Adrenal gland (tissue), 12 donors: ENCODE measurements around the gene COL16A1. TPM values are rescaled to one million over a fixed set of nuclear protein-coding genes. Genes with fewer than 3 reads are reported as not detected.

Experiments
- DNase-seq, 7 donors: peaks; one replicate each; pipeline ENCODE4 v3.0.0-alpha.2; 2019 to 2020
- H3K27ac ChIP-seq, 5 donors: fragments of 200-600 bp; sonication (generic) in 4 of 5; 1 replicate in 3 of 5; 2 replicates in 2 of 5; pipeline versions ENCODE4 v1.5.1 to v1.8.0; 2016 to 2020; ENCODE audit warnings: mild to moderate bottlenecking in 1 of 5
- H3K27me3 ChIP-seq: fragments of 200-600 bp; 2 replicates; pipeline ENCODE4 v1.8.0; 2021
- H3K36me3 ChIP-seq, 2 donors: fragments of 200-600 bp; replicated peaks in 1 of 2; 1 replicate in 1 of 2; 2 replicates in 1 of 2; pipeline versions ENCODE4 v1.5.1 to v1.8.0; 2018 to 2022
- H3K4me1 ChIP-seq, 2 donors: fragments of 200-600 bp; replicated peaks in 1 of 2; 1 replicate in 1 of 2; 2 replicates in 1 of 2; pipeline versions ENCODE4 v1.5.1 to v1.8.0; 2018 to 2021
- H3K4me3 ChIP-seq, 4 donors: fragments of 200-600 bp; sonication (generic) in 3 of 4; one replicate each; pipeline ENCODE4 v1.5.1; 2016 to 2018
- H3K9me3 ChIP-seq, 3 donors: fragments of 200-600 bp; sonication (generic) in 1 of 3; replicated peaks in 1 of 3; 1 replicate in 2 of 3; 2 replicates in 1 of 3; pipeline versions ENCODE4 v1.5.1 to v1.8.0; 2016 to 2021
- CTCF ChIP-seq, 6 experiments: fragments of 450-650 bp in 4 of 6; fragments of 200-600 bp in 2 of 6; sonication (generic) in 1 of 6; IDR thresholded peaks; 1 replicate in 5 of 6; 2 replicates in 1 of 6; pipeline versions ENCODE4 v1.5.1 to v1.8.0; 2016 to 2021; ENCODE audit warnings: antibody characterized with exemption in 6 of 6, mild to moderate bottlenecking in 2 of 6, moderate library complexity in 1 of 6
- POLR2A ChIP-seq, 2 donors: fragments of 450-650 bp; IDR thresholded peaks; one replicate each; pipeline ENCODE4 v1.6.1; 2017; ENCODE audit warnings: antibody characterized with exemption in 2 of 2, mild to moderate bottlenecking in 2 of 2, moderate library complexity in 1 of 2
- WGBS, 4 donors: extraction: QIAGEN DNeasy Blood & Tissue Kit in 2 of 4; methylation state at CpG; one replicate each; pipeline versions ENCODE4 v1.1.5 to v1.1.7; 2013 to 2017; 5-methylcytosine and 5-hydroxymethylcytosine counted together
- intact Hi-C, 2 donors: fragments of 100-400 bp; cut with DNase I; formaldehyde crosslinking; loops; one replicate each; pipeline versions ENCODE4 v1.14.1 to v1.15.0; 2022 to 2023
- polyA plus RNA-seq, 3 donors: library from polyadenylated mRNA; stranded (reverse); fragments of 200-250 nt in 2 of 3; fragments of 350-450 nt in 1 of 3; fragmentation: Illumina TruSeq in 1 of 3; extraction: RNeasy Lipid Tissue Mini Kit (QIAGEN cat#74804) in 1 of 3; gene quantifications; one replicate each; pipeline ENCODE4 v1.2.3, GENCODE V29; 2013 to 2014
- total RNA-seq, 9 donors: library from RNA; depleted of rRNA in 4 of 9; stranded (reverse); fragments of >200 nt in 4 of 9; fragments of 120-200 nt in 1 of 9; fragmentation: NEBNext Ultra II Directional in 1 of 9; extraction: Animal tissue kit (Norgen Biotek cat#: 25700) in 1 of 9; gene quantifications; one replicate each; pipeline versions ENCODE4 v1.1.0 to v1.2.4, GENCODE V29; 2013 to 2023
- donor health status: healthy with polysubstance abuse.
- donor health status: Bipolar disorder and iron deficiency.
- donor health status: DM: yes; HTN: yes; CAD: no.
- donor health status: DM: no; HTN: no; CAD: no.
- donor health status: DM: no; HTN: no; CAD: no.
- donor health status: DM: yes; HTN: yes; CAD: no.

Gene COL16A1
- total and polyA plus RNA-seq, 12 donors: 6.1 to 129 (median 26.9) TPM

- Histone ChIP-seq H3K36me3 (no peaks in the 10 kb centered on the region), H3K27ac (no peak overlapping the region), H3K9me3 (no peaks in the 10 kb centered on the region), H3K4me3 (no peak overlapping the region), H3K27me3 (peaks cover 8% of the 10 kb centered on the region), H3K4me1 (peaks cover 9 to 19% of the 10 kb centered on the region in 2 donors)
- WGBS, 4 donors: 86 to 95% (median 91%) methylated on average over 6 to 20 of the region's 20 CpGs
- intact Hi-C loops: no loop called here
- TF ChIP-seq CTCF (IDR thresholded peaks at IDR 0.05) (no peak), POLR2A (IDR thresholded peaks at IDR 0.05) (no peak)
- peak in 2 of 7 donors; percentile 12 to 13 for DNase-seq
Measured at GRCh38 chr1:31620631-31621497, 83.0 kb downstream of the COL16A1 start.

- intact Hi-C loops: no loop called here
Measured at GRCh38 chr1:31618916-31619846, 84.6 kb downstream of the COL16A1 start.

GRCh38 chr1:31617916-31618746 lies 85.7 kb downstream of the COL16A1 start:
- H3K36me3 ChIP-seq: no peaks in the 10 kb centered on the region
- intact Hi-C loops: no loop called here
- no peak for TF ChIP-seq POLR2A (IDR thresholded peaks at IDR 0.05)
- peak; percentile 38 to 76 (median 64) for TF ChIP-seq CTCF (IDR thresholded peaks at IDR 0.05)
- H3K4me1 ChIP-seq: peaks cover 8 to 13% of the 10 kb centered on the region in 2 donors
- no peaks in the 10 kb centered on the region for H3K9me3 ChIP-seq
- 12 to 53% (median 13%) methylated on average over 11 to 52 of the region's 56 CpGs for WGBS, 4 donors
- peaks cover 8% of the 10 kb centered on the region for H3K27me3 ChIP-seq
- DNase-seq: peak in 4 of 7 donors; percentile 15 to 50 (median 41)
- H3K27ac ChIP-seq: no peak overlapping the region
- H3K4me3 ChIP-seq: peak overlapping the region in 2 of 4 donors; percentile 20 to 55

More at GRCh38 chr1:31618916-31619846, 84.6 kb downstream of the COL16A1 start:
- H3K27ac ChIP-seq: no peak overlapping the region
- H3K4me3 ChIP-seq: no peak overlapping the region
- H3K36me3 ChIP-seq: no peaks in the 10 kb centered on the region
- TF ChIP-seq CTCF (IDR thresholded peaks at IDR 0.05) (no peak), POLR2A (IDR thresholded peaks at IDR 0.05) (no peak)
- H3K27me3 ChIP-seq: peaks cover 8% of the 10 kb centered on the region
- no peaks in the 10 kb centered on the region for H3K9me3 ChIP-seq
- H3K4me1 ChIP-seq: peaks cover 8 to 13% of the 10 kb centered on the region in 2 donors
- DNase-seq: peak in 2 of 7 donors; percentile 12 to 73
- WGBS, 4 donors: 79 to 89% (median 81%) methylated on average over 9 to 23 of the region's 23 CpGs
